Measurements from ENCODE around the gene NPY5R. TPM values are rescaled to one million over a fixed set of nuclear protein-coding genes. Genes with fewer than 3 reads are reported as not detected.

Gene NPY5R
- polyA plus RNA-seq, 3 donors = not detected

DNA sequence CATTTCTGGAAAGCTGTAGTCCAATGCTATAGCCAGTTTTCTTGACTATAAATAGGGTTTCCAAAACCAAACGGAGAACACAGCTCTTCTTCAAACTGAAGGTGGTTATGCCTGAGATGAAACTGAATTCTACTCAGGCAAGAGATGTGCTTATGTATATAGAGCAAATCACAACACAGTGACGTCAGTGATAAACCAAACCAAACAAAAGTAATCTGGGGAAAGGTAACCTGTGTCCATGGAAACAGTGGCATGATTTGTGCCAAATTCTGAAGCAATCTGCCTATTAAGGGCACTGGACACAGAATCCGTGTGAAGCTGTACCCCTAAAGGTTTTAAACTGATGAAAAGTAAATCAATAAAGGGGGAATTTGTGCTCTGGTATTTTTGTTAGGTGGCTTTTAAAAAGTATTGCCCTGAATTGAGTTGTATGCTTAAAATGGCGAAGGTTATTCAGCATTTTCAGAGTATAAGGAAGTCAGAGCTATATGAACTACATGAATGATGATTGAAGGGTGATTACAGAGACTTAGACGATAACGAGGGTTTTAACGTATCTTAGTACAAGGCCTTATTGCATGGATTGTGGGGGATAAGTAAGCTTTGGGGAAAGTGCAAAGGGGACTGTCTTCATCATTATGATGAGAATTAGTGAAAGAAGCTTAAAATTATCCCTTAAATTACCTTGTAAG lies 38.6 kb downstream of the NPY5R start:
- Histone ChIP-seq H3K9me3 (replicated peaks in 1 of 2; ENCODE audit: control insufficient read depth in 1 of 2, insufficient read depth in 1 of 2, low read length in 2 of 2) (no peaks in the 10 kb centered on the region), H3K4me3 (replicated peaks in 1 of 3; ENCODE audit: low read depth in 2 of 3, low read length in 3 of 3) (no peak overlapping the region), H4K20me1 (ENCODE audit: insufficient read depth, low read length) (no peaks in the 10 kb centered on the region), H3K27me3 (ENCODE audit: control insufficient read depth in 2 of 2, insufficient read depth in 2 of 2, low read length in 2 of 2) (no peaks in the 10 kb centered on the region), H3K4me2 (replicated peaks; ENCODE audit: extremely low read depth, low read length, poor library complexity, severe bottlenecking) (no peak overlapping the region), H3K27ac (ENCODE audit: low read depth in 1 of 2, low read length in 2 of 2) (no peak overlapping the region), H3K4me1 (ENCODE audit: control insufficient read depth in 1 of 2, insufficient read depth in 2 of 2, low read length in 2 of 2) (no peaks in the 10 kb centered on the region), H3K36me3 (replicated peaks in 1 of 2; ENCODE audit: control insufficient read depth in 1 of 2, insufficient read depth in 2 of 2, low read length in 2 of 2) (no peaks in the 10 kb centered on the region), H3K79me2 (ENCODE audit: insufficient read depth, low read length) (no peaks in the 10 kb centered on the region), H2AFZ (ENCODE audit: insufficient read depth, low read depth, low read length, poor library complexity, severe bottlenecking) (no peak overlapping the region), H3K9ac (ENCODE audit: insufficient read depth, low read length, poor library complexity, severe bottlenecking) (no peak overlapping the region)
- Mint-ChIP-seq H3K4me3 (no peak overlapping the region), H3K27ac (no peak overlapping the region), H3K36me3 (no peaks in the 10 kb centered on the region), H3K4me1 (no peaks in the 10 kb centered on the region), H3K27me3 (ENCODE audit: low read depth in 3 of 3) (peaks cover 2 to 3% (median 3%) of the 10 kb centered on the region in 3 donors), H3K9me3 (peaks cover 0 to 3% (median 0%) of the 10 kb centered on the region in 7 donors)
- intact Hi-C loops (cut with micrococcal nuclease) = no loop called here
- WGBS (ENCODE audit: insufficient coverage) = 93% methylated on average over 3 of the region's 7 CpGs
- DNase-seq = no peak
- TF ChIP-seq, protein P1, sequence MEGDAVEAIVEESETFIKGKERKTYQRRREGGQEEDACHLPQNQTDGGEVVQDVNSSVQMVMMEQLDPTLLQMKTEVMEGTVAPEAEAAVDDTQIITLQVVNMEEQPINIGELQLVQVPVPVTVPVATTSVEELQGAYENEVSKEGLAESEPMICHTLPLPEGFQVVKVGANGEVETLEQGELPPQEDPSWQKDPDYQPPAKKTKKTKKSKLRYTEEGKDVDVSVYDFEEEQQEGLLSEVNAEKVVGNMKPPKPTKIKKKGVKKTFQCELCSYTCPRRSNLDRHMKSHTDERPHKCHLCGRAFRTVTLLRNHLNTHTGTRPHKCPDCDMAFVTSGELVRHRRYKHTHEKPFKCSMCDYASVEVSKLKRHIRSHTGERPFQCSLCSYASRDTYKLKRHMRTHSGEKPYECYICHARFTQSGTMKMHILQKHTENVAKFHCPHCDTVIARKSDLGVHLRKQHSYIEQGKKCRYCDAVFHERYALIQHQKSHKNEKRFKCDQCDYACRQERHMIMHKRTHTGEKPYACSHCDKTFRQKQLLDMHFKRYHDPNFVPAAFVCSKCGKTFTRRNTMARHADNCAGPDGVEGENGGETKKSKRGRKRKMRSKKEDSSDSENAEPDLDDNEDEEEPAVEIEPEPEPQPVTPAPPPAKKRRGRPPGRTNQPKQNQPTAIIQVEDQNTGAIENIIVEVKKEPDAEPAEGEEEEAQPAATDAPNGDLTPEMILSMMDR (IDR thresholded peaks at IDR 0.05) = no peak

DNA sequence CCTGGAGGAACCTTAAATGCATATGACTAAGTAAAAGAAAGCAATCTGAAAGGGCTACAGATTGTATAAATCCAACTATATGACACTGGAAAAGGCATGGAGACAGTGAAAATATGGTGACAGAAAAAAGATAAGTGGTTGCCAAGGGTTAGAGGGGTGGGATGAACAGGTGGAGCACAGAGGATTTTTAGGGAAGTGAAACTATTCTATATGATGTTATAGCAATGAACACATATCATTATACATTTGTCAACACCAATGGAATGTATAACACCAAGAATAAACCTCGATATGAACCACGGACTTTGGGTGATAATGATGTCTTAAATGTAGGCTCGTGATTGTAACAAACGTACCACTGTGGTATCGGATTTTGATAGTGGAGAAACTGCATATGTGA lies 40.7 kb downstream of the NPY5R start:
- Mint-ChIP-seq H3K36me3 (no peaks in the 10 kb centered on the region), H3K27ac (no peak overlapping the region), H3K9me3 (peaks cover 0 to 3% (median 0%) of the 10 kb centered on the region in 7 donors), H3K4me3 (no peak overlapping the region), H3K4me1 (no peaks in the 10 kb centered on the region), H3K27me3 (ENCODE audit: low read depth in 3 of 3) (peaks cover 2 to 3% (median 3%) of the 10 kb centered on the region in 3 donors)
- H3K9me3 ChIP-seq (replicated peaks in 1 of 2; ENCODE audit: control insufficient read depth in 1 of 2, insufficient read depth in 1 of 2, low read length in 2 of 2) = no peaks in the 10 kb centered on the region
- H2AFZ ChIP-seq (ENCODE audit: insufficient read depth, low read depth, low read length, poor library complexity, severe bottlenecking) = no peak overlapping the region
- no peaks in the 10 kb centered on the region for H3K27me3 ChIP-seq (ENCODE audit: control insufficient read depth in 2 of 2, insufficient read depth in 2 of 2, low read length in 2 of 2)
- no peaks in the 10 kb centered on the region for H3K4me1 ChIP-seq (ENCODE audit: control insufficient read depth in 1 of 2, insufficient read depth in 2 of 2, low read length in 2 of 2)
- DNase-seq = no peak
- WGBS (ENCODE audit: insufficient coverage) = no CpG with 5 or more reads among the region's 5 CpGs
- no peak overlapping the region for H3K4me3 ChIP-seq (replicated peaks in 1 of 3; ENCODE audit: low read depth in 2 of 3, low read length in 3 of 3)
- TF ChIP-seq, protein P1 (IDR thresholded peaks at IDR 0.05) = no peak
- H3K4me2 ChIP-seq (replicated peaks; ENCODE audit: extremely low read depth, low read length, poor library complexity, severe bottlenecking) = no peak overlapping the region
- no peaks in the 10 kb centered on the region for H3K36me3 ChIP-seq (replicated peaks in 1 of 2; ENCODE audit: control insufficient read depth in 1 of 2, insufficient read depth in 2 of 2, low read length in 2 of 2)
- H3K27ac ChIP-seq (ENCODE audit: low read depth in 1 of 2, low read length in 2 of 2) = no peak overlapping the region
- no peaks in the 10 kb centered on the region for H4K20me1 ChIP-seq (ENCODE audit: insufficient read depth, low read length)
- intact Hi-C loops (cut with micrococcal nuclease) = no loop called here
- no peak overlapping the region for H3K9ac ChIP-seq (ENCODE audit: insufficient read depth, low read length, poor library complexity, severe bottlenecking)
- H3K79me2 ChIP-seq (ENCODE audit: insufficient read depth, low read length) = no peaks in the 10 kb centered on the region
